Uterus (tissue), 2 donors: ENCODE measurements around the gene HPSE2.

ENCODE experiments used
- CTCF ChIP-seq, 4 experiments: fragments of 200-600 bp in 2 of 4; fragments of 450-650 bp in 2 of 4; sonication (generic) in 2 of 4; IDR thresholded peaks; one replicate each; pipeline ENCODE4 v1.5.1; 2016 to 2019; ENCODE audit warnings: antibody characterized with exemption in 4 of 4, mild to moderate bottlenecking in 2 of 4, moderate library complexity in 1 of 4
- POLR2A ChIP-seq, 2 donors: fragments of 450-650 bp; IDR thresholded peaks; one replicate each; pipeline ENCODE4 v1.6.1; 2016; ENCODE audit warnings: antibody characterized with exemption in 2 of 2, mild to moderate bottlenecking in 1 of 2, moderate library complexity in 1 of 2

GRCh38 chr10:98919899-98920298 is 315.8 kb downstream of the HPSE2 start:
- TF ChIP-seq POLR2A (IDR thresholded peaks at IDR 0.05): no peak
- no peak for TF ChIP-seq CTCF (IDR thresholded peaks at IDR 0.05)
